Forelimb muscle (tissue), 1 donor: ENCODE measurements around the gene TBC1D22A. TPM values are rescaled to one million over a fixed set of nuclear protein-coding genes. Genes with fewer than 3 reads are reported as not detected.

Experiments
- DNase-seq: peaks from one replicate; pipeline ENCODE4 v3.0.0-alpha.2; 2013; ENCODE audit warnings: low read depth
- polyA plus RNA-seq: library from polyadenylated mRNA; unstranded; fragments of 120-200 nt; gene quantifications from one replicate; pipeline ENCODE4 v1.2.1, GENCODE V29; 2013; ENCODE audit not compliant: insufficient read length

The TBC1D22A gene
- polyA plus RNA-seq, 1 donor = 14.2 TPM

DNA sequence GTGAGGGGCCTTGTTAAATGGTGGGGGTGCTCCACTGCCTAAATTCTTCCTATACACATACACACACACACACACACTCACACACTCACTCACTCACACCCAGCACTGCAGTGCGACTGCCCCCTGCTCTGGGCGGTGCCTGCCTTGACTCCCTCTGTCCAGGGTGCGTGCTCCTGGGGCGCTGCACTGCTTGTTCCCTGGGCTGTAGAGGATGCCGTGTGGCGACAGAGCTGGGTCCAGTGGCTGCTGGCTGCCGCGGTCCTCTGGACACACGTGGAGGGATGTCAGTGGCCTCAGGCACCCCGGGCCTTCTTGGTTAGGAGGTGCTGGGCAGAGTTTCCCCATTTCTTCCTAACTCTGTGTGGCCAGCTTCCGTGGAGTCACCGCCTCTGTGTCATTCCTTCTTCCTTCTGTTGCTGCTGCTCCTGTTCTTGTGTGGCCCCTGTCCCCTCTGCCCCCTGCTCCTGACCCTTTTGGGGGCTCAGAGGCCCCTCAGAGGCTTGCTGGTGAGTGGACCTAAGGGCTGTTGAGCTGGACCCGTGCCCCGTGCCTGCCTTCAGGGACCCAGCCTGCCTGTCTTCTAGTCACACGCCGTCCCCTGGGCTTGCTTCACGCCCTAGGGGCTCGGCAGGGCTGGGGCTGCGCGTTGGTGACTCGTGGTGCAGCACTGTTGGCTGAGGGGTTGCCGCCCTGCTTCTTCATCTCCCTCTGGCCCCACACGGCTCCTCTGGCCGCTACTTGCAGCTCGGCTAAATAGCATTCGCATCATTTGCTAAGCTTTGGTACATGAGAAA lies 147.0 kb downstream of the TBC1D22A start:
- DNase-seq = no peak

GRCh38 chr22:46910624-46911023 lies 148.2 kb downstream of the TBC1D22A start:
- DNase-seq = no peak

GRCh38 chr22:46911346-46911745 lies 148.9 kb downstream of the TBC1D22A start:
- DNase-seq = no peak

- DNase-seq = no peak
Observed at GRCh38 chr22:46913351-46913750, 150.9 kb downstream of the TBC1D22A start.

DNA sequence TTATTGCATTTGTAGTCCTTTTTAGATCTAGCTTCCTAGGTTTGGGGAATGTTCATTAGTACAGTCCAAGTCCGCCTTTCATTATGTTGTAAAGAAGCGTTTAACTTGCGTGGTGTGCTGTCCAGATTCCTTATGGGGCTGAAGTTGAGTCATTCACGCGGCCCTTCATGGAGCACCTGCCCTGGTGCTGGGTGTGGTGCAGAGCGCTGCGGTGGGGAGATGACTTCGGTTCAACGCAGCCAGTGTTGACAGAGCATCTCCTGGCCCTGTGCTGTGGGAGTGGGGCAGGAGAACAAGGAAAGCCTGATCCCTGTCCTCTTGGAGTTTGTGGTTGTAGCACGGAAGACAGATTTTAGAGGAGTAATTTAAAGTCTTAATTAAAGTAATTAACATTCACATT lies 152.0 kb downstream of the TBC1D22A start:
- no peak for DNase-seq

DNA sequence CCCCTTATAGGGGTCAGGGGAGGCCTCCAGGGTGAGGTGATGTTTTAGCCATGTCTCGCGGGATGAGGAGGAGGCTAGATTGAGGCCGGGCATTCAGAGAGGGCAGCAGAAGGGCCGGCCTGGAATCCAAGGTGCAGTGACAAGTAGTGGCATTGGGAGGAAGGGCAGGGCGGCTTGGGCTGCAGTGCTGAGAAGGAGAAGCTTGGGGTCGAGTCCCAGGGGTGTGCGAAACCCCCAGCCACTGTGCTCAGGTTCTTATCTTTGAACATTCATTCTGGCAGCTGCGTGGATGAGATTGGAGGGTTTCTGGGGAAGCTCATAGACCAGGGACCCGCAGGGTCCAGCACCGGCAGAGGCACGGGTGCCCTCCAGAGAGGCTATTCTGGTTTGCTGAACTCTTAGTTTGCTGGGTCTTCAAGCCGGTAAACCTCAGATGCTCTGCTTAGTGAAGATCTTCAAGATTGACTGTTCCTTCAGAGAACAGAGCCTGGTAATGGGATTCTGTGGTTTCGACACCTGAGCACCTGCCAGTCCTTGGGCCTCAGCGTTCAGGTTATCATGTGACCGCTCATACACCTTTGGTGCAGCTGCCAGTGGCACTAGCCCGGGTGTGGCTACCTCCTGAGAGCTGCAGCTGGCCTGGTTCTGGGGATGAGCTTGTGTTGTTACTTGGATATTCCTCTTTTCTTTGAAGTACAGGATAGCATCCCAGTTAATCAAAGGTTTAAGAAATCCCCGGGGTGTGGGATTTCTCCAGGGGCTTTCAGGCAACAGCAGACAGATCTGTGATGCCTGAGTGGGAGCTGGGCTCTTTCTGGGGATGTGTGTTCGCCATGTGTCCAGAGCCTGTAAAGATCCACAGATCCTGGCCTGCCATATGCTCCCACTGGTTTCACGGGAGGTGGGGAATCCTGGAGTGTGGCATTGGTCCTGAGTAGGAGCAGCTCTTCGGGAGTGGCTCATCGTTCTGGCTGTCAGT lies 152.8 kb downstream of the TBC1D22A start:
- DNase-seq = no peak

DNA sequence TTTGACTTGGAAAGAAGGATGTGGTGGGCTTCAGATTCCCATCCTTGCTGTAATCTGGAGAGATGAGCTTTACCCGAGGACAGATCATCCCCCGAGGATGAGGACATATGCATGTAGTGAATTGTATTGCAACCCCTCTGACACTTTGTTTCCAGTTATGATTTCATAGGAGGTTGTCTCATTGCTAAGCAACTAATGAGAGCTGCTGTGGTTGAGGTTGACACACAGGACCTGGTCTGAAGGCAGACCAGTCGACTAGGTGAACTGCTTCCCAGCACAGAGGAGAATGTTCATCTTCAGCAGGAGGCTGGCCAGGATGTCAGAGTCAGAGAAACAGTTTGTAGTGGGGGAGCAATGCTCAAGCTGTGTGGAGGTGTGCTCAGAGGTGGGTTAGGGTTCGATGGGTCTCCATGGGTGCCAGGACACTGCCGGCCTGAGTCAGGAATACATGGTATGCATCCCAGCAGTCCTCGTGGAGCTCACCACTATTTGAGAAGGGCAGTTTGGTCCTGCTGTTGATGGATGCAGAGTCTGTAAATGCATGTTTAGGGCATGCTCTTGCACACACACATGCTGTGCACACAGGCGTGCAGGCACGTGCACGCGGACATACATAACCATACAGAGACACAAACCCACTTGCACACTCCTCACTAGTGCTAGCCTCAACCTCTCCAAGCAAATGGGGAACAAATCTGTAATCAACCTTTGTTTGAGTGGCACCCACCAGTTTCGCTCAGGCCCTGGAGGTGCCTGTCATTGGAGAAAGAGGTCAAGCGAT lies 153.7 kb downstream of the TBC1D22A start:
- no peak for DNase-seq

- no peak for DNase-seq
Observed at GRCh38 chr22:46916886-46917770, 154.7 kb downstream of the TBC1D22A start.

- no peak for DNase-seq
Observed at GRCh38 chr22:46917771-46918101, 155.3 kb downstream of the TBC1D22A start.

DNA sequence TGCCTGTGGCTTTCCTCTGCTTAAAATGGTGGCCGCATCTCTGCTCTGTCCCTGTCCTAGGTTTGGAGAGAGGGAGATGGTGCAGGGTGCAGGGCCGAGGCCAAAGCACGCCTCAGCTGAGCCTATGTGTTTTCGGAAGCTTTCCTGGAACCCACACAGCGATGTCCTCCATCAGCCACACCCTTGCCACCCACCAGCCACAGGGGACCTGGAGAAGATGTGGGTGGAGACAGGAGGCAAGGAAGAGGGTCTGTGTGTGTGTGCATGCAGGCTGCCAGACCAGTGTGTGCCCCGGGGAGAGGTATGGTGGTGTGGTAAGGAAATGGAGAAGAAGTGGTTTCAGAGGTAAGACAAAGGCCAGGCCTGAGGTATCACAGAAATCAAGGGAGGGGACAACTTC lies 155.7 kb downstream of the TBC1D22A start:
- no peak for DNase-seq

- DNase-seq = no peak
Observed at GRCh38 chr22:46922037-46922436, 159.6 kb downstream of the TBC1D22A start.

DNA sequence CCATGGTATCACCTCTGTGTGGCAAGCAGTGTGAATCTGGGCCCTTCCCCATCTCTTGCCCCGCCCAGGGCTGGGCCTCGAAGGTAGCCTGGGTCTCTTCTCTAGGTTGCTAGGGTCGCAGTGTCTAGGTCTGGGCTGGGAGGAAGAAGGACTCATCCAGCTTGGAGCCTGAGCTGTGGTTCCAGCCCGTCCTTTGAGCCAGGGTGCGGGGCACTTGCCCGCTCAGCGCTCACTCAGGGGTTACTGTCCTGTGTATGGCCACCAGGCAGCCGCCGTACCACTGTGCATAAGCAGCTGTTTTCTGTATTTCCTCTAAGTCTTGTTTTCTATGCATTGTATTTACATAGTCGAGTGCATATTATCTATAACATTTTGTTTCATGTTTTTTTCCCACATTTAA lies 160.9 kb downstream of the TBC1D22A start:
- no peak for DNase-seq

- no peak for DNase-seq
Observed at GRCh38 chr22:46925818-46926217, 163.4 kb downstream of the TBC1D22A start.

GRCh38 chr22:46929046-46929709 lies 166.7 kb downstream of the TBC1D22A start:
- no peak for DNase-seq

DNA sequence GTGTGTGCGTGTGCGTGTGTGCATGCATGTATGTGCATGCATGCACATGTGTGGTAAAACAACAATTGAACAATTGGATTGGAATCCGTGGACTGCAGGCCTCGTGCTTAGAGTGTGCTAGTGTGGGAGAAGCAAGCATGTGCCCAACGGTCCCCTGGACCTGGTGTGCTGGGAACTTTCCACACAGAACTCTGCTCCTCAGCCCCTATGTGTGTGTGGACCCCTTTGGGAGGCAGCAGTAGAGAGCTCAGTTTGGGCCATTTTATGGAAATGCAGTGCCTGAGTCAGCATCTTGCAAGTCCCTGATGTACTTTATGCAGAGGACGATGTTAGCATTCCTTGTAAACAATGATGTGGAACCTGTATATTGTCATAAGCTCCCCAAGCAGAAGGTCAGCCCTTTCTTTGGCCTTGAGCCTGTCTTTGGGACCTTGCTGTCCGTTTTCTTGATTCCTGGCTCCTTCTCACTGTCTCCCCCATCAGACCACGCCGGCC lies 167.3 kb downstream of the TBC1D22A start:
- DNase-seq = no peak

DNA sequence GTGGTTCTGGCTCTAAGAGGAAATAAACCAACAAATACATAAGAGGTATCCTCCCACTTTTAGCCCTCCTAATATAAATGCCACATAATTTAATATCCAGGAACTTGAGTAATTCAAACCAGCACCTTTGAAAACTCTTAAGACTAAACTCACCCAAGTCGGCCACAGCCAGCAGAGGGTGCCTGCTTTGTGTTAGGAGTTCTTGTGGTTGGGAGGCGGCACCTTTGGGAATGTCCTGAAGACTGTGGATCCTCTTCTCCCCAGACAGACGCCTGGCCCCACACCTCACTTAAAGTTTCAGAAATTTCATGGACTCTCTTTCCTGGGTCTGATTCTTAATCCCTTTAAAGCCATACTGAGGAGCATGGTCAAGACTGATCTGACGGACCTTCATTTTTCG lies 169.0 kb downstream of the TBC1D22A start:
- DNase-seq = no peak

- no peak for DNase-seq
Observed at GRCh38 chr22:46931881-46932280, 169.4 kb downstream of the TBC1D22A start.

DNA sequence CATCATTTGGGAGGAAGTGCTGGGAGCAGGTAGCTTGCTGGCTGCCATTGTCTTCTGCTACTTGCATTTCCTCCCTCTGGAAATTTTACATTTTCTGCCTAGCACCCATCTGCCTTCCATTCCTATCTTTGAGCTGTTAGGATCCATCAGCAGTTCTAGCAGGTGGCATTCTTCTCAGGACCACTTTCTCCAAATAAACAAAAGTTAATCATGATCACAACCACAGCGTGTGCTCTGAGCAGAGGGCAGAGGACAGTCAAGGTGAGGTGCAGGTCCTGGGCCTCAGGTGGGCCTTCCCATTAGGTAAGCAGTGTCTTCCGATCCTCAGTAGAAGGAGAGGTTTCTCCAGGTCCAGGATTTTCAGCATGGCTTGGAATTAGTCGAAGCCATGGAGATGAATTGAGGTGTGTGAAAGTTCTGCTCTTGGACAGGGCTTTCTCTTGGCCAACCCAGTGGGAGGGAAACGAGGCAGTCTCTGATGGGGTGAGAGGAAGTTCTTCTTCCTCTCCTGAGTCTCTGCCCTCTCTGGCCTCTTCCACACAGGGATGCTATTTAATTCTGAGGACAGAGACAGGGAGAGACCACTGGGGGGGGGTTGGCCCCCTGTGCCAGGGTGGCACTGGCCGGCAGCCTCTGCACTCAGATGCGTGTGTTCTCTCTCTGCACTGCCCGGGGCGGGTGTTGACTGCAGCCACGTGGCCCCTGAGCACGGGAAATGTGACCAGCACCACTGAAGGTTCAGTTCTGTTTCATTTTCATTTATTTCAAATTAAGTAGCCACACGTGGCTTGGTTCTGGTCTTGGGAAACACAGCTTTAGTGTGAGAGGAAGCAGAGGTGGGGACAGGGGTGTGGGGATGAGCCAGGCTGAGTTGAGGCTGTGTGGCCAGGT lies 170.8 kb downstream of the TBC1D22A start:
- DNase-seq = no peak

DNA sequence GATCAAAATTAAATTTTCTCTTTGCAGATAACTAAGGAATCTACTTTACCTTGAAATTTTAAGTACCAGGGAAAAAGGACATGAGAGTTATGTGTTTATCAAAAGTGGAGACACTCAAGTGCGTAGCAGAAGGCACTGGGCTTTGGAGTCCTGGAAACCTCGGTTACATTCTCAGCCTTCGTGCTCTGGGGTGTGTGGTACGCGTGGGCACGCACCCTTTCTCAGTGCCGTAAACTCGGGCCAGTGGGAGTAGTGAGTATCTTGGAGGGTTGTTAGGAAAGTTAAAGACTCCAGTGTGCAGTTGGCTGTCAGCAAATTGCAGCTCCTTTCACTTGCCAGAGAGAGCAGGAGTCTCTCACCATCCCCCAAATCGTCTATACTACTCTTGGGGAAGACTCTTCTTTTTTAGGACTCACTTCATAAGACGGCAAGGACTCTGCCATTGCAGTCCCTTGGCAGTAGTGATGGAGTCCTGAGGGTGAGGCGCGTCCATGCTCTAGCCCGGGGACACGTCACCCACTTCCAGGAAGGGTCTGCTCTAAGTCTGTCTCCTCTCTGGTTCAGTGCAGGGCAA lies 171.8 kb downstream of the TBC1D22A start:
- no peak for DNase-seq
